HG02970 (cell line): Measurements from ENCODE around the gene UROC1.

Experiments
- ATAC-seq: cut with Tn5 transposase; IDR thresholded peaks from one replicate; pipeline ENCODE4 v1.9.1; 2021; ENCODE audit warnings: mild to moderate bottlenecking, moderate library complexity, moderate number of reproducible peaks; ENCODE audit not compliant: unreplicated experiment, low FRiP score

Gene UROC1

DNA sequence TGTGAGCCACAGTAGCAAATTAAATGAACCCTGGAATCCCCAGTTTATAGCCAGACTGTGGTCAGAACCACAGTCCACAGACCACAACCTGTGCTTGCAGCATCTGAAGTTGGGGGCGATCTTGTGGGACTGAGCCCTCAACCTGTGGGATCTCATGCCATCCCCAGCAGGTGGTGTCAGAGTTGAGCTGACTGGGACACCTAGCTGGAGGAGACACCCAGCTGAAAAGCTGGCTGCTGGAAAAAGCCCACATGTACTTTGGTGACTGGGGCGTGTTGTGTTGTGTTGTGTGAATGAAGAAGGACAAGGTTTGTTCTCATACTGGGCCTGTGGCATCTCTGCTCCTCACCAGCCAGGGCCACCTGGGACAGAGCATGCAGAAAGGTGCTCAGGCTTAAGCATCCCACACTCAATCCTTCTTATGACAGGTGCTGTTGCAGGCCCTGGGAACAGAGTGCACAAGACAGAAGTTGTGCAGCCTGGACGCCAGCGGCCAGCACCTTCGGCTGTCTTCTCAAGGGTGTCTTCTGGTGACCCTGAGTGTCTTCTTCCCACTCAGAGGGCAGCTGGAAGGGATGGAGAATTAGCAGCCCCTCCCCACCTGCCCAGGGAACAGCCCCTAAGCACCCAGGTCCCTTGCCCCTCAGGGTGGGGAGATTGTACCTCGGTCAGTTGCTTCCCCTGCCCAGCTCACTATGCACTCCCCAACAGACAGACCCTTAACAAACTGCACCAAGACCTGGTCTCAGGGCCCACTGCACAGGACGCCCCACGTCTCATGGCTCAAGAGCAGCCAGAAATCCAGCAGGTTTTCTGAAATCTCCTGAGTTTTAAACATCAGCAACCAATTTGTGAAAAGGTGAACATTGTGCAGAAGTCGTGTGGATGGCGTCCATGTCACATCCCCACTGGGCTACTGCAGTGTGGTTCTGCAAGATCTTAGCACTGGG is 2.2 kb upstream of the UROC1 start:
- ATAC-seq = no peak

DNA sequence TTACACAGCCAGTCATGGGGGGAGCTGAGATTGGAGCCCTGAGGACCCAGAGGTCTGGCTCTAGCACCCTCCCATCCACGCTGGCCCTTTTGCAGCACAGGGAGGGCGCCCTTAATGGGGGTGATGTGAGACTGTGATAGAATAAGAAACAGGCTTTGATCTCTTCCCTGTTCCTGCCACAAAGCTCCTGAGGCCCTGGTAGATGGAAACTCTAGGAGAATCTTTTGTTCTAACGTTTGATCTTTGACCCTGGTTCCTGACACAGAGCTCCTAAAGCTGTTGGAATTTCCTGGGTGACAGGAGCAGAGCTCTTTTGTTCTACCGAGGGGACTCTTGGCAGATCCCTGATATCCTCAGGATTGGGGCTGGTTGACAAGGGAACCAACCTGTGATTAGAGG is 1.2 kb upstream of the UROC1 start:
- ATAC-seq = no peak

DNA sequence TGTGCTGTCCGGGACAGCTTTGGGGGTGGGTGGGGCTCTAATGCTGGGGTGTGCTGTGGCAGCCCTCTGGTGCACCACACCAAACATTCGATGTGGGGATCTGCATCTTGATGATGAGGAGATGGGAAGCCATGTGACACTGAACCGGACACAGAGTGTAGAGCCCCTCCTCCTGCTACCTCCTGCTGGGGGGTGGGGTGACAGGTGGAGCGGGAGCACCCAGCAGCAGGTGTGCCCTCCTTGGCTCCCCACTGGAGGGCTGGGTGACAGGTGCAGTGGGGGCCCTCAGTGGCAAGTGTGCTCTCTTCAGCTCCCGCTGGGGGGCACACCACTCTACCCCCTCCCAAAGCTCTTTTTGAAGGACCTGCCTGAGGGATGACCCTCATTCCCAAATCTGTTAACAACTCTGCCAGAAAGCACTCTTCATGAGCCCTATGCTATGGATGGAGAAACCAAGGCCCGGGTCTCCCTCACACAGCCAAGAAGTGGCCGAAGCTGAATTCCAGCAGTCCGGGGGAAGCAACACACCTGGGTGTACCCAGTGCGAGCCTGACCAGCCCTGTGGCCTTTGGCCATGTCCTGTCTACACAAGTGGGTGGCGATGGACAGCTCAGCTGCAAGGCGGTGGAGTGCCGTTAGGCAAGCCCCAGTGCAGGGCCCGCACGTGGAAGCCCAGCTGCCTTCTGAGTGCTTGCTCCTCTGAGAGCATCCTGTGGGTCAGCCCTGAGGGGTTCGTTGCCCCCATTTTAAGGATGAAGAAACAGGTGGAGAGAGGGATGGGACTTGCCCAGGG is 609 bp upstream of the UROC1 start:
- ATAC-seq = no peak

DNA sequence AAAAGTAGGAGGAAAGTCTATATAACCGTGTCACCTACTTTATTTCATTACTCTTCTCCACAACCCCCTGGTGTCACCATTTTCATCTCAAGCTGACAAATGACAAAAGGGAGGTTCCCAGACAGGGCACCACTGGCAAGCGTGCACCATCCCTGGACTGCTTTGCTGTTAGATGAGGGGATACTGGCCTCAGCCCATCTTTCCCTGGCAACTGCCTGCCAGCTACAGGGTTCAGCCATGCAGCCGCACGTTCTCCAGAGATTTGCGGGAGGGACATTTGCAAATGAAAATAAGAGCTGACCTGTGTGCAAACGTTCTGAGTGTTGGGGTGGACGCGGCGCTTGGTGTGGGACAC is 660 bp downstream of the UROC1 start:
- no peak for ATAC-seq

DNA sequence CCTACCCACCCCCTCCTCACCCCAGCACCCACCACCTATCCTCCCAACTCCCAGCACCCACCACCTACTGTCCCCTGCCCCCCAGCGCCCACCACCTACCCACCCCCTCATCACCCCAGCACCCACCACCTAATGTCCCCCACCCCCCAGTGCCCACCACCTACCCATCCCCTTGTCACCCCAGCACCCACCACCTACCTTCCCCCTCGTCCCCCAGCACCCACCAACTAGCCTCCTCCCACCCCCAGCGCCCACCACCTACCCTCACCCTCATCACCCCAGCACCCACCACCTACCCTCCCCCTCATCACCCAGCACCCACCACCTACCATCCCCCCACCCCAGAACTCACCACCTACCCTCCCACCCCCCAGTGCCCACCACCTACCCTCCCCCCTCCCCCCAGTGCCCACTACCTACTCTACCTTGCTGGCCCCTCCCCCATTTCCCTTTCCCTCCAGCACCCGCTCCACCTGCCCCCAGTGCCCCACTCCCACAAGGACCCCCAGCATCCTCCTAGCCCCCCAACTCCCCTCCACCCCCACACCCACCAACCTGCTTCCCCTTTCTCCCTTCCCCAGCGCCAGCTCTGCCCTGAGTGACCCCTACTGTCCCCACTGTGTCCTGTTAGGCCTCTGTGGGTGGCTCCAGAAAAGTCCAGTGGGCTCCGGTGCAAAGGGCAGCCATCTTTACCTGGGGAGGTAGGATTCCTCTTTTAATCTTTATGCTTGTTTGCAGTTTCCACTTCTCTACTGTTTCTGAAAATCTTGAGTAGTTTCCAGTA is 1.2 kb downstream of the UROC1 start:
- no peak for ATAC-seq

DNA sequence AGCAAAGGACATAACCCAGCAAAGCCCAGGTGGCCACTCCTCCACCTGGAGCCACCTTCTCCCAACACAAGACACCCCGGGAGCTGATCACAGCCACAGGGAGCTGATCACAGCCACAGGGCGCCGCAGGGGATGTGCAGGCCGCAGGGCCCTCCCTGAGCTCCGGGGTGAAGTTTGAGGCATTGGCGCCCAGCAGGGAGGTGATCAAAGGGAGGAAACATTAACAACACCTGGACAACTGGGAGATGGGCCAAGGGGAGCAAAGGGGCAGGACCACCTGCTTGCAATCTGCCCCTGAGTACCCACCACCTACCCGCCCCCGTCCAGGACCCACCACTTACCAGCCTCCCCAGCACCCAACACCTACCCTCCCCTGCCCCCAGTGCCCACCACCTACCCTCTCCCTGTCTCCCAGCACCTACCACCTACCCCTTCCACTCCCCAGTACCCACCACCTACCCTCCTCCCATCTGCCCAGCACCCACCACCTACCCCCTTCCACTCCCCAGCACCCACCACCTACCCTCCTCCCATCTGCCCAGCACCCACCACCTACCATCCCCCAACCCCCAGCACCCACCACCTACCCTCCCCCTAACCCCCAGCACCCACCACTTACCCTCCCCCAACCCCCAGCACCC is 2.4 kb downstream of the UROC1 start:
- ATAC-seq = no peak

DNA sequence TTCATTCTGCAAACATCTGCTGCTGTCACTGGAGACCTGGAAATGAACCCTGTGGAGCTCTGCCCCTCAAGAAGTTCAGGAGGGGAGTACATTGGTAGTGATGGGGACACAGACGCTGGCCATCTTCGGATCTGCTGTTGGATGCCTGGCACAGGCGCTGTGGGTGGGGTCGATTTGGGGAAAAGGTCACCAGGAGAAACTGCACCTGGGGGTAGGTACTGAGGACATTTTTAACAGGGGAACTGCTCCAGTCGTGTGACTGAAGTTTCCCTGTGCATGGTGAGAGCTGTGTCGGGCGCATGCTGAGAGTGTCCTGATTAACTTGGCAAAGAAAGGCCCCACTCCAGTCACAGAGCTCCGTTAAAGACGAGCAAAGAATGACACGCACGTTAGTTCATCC is 3.4 kb downstream of the UROC1 start:
- no peak for ATAC-seq

DNA sequence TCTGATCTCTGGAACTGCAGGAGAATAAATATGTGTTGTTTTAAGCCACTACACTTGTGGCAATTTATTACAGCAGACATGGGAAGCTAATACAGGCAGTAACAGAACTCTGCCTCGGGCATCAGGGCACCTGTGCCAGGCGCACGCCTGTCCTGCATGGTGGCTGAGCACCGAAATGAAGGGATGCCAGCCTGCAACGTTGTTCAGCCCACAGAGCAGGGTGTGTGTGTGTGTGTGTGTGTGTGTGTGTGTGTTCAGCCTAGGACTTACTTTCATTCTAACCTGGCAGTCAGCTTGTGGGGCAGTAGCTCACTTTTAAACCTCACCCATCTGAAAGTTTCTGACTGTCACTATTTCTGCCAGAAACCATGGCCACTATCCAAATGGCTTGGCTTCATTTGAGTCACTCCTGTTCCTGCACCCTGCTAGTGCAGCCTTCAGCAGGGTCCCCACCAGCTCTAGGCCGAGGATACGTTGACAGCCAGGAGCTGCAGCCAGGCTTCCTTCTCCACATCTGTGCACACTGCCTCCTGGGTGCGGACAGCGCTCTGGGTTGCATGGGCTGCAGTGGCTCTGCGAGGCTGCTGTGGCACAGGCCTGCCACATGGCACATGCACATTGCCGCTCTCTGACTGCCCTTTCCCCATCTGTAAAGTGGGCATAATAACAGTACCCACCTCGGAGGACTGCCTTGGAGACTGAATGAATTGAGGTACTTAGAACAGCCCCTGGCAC is 4.5 kb downstream of the UROC1 start:
- ATAC-seq = no peak

DNA sequence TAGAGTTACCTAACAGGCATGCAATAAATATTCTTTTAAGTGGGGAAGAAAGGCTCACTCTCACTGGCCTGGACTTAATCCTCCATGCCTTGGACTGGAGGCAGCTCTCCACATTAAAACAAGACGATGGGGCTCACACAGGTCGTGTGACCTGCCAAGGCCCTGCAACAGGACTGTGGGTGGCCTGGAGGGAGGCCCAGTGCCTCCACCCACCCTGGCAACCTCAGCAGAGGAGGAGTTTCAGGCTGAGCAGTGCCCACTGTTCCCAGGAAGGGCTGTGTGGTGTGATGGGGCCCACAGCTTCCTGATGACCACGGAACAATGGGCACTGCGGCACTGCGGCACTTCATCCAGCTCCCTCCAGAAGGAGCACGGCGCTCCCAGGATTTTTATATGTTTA is 5.5 kb downstream of the UROC1 start:
- ATAC-seq = no peak

DNA sequence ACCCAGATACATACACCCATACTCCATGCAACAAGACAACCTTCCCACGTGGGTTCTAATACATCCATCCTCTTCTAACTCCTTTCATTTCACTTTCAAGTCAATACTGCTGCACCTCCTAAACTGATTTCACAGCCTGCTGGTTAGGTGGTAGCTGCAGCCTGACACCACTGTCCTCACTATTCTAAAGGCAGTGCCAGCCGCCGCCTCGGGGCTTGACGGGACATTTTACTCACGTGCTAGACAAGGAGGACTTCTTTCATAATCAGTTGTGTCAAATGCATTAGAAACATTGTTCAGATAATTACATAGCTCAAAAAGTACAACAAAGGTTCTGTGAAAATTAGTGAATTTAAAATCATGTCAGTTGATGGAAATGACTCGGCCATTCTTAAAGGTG is 6.3 kb downstream of the UROC1 start:
- ATAC-seq = no peak

DNA sequence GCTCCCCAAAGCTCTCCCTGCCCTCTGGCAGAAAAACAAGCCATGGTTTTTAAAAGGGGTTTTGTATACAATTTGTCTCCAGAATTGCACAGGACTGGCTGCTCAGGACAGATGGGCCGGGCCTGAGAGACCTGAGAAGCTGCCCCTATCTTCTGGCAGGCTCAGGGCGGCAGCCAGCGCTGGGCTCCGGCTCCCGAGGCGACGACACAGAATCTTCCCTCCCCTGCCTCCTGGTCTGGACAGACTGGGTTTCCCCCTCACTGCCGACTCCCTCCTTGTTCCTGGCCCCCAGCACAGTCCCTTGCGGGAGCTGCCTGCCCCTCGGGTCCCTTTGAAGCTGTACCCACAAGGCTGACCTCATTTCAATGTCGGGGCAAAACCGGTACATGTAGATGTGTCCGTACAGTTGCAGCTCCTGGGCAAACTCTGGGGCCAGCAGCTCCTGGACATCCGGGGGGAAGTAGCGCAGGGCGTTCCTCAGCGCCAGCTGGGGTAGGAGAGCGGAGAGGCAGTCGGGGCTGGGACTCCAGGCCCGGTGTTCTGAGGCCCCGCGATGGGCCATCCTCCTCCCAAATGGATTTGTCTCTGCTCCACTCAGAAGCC is 7.2 kb downstream of the UROC1 start:
- no peak for ATAC-seq

DNA sequence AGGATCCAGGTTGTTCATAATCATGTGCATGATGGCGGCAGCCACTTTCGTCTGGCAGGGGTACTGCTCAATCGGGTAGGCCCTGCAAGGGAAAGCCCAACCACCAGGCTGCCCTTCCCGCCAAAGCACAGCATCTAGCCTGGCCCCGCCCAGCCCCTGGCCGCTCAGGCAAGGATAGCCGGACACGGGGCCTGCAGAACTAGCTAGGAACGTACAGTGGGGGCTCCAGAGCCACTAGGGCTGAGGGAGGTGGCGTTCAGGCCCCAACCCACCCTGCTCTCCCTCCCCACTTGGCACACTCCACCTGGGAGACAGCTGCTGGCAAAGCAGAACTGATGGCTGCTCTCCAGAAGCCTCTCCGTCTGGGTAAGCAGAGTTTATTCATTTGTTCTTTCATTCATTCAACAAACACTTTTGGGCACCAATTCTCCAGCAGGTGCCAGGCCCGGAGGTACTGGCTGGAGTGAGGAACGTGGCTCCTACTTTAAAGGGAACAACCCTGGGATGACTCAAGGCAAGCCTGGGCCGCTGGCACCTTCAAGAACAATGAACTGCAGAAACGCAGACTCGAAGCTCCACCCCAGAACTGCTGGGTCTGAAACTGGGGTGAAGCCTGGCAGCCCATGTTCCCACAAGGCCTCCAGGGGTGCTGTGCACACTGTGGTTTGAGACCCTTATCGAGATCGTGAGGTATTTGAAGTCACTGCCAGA is 7.8 kb downstream of the UROC1 start:
- ATAC-seq = no peak

DNA sequence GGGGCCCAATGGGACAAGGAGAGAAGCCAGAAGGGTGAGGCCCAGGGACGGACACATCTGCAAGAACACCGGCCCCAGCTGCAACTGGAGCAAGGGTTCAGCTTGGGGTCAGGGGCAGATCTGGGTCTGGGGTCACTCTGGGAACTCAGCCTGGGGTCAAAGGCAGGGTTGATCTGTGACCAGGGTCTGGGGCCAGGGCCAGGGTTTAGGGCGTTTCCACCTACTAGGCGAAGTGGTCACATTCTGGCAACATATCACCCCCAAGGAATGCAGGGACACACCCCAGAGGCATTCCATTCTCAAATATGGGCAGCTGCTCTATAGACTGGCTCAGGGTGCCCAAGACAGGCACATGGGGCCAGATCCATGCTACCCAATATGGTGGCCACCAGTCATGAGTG is 9.0 kb downstream of the UROC1 start:
- no peak for ATAC-seq

DNA sequence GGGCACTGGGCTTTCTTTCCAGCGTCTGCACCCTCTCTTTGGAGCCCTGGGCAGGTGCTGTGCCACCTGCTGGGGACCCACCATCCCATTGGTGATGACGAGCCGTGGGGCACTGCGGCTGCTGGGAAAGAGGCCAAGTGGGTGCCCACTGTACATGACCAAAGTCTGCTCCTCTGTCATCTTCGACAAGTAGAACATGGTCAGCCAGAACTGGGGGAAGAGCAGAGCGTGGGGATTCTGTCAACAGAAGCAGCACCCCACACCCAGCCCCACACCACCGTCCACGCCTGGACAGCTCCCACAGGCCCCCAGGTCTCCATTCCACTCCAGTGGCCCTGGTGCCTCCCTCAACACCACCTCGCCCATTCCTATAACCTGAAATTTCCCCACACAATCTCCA is 9.7 kb downstream of the UROC1 start:
- ATAC-seq = no peak

DNA sequence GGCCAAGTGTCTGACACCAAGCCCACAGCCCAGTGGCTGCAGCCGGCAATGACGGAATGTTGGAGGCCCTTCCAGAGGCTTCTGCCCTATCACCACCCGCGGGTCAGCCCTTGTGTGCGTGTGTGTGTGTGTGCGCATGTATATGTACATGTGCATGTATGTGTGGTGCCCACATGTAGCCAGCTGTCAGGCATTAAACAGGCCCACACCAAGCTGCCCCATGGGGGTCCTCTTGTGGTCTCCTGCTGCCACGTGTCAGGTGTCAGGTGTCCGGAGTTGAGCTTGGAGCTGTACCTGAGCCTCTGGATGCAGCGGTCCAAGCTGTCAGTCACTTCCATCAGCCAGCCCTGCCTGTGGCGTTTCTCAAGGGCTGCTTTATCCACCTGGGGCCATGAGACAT is 13.9 kb downstream of the UROC1 start:
- ATAC-seq = no peak

DNA sequence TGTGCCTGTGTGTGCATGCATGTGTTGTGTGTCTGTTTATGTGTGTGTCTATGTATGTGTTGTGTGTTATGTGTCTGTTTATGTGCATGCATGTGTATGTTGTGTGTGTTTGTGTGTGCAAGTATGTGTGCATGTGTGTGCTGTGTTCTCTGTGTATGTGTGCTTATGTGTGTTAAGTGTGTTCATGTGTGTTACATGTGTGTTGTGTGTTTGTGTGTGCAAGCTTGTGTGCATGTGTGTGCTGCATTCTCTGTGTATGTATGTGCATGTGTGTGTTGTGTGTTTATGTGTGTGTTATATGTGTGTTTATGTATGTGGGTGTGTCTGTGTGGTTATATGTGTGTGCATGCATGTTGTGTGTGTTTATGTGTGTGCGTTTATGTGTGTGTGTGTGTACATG is 14.9 kb downstream of the UROC1 start:
- no peak for ATAC-seq

DNA sequence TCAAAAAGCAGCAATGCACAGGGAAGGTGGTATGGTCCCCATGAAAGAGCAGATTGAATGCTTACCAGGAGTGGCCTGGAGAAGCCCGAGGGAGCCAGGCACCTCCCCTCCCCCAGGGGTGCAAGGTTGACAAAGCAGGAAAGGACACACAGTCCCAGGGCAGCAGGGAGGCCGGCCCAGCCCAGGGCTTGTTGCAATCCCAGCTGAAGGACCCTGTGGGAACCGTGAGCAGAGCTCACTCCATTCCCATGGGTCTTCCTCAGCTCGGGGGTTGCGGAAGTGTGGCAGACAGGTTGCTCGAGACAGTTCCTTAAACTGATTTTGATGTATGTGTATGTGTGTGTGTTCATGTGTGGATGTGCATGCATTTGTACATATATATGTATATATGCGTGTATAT is 15.8 kb downstream of the UROC1 start:
- no peak for ATAC-seq

DNA sequence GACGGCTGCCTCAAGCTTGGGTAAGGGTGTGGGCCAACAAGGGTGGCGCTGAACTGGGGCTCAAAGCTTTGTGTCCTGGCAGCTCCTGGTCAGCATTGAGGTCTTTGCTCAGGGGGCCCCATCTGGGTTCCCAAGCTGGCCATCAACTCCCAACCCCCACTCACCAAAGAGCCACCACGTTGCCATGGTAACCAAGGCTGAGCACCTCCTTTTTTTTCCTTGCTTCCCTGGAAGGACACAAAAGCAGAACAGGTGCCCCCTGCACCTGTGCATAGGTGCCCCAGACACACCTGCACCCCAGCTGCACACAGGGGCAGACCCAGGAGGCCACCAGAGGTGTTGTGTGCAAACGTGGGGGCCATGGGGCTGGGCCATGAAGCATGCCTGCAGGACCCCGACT is 16.5 kb downstream of the UROC1 start:
- ATAC-seq = no peak

DNA sequence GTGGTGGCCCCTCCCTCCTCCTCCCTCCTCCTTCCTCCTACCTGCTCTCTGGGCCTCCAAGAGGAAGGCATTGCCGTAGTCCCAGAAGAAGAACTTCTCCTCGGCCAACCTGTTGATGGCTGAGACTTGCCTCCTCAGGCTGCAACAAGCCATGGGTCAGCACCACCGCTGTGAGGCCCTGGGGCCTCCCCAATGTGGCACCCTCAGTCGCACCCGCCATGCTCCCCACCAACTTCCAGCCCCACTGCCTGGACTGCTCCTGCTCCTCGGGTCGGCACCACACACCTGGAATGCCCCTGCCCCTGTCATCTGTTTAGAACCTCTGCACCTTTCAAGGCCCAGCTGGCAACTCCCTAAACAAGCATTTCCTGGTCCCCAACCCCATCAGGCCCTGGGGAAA is 17.6 kb downstream of the UROC1 start:
- ATAC-seq = no peak
